Esophagus mucosa (tissue), 1 donor: ENCODE data around the gene TSPAN11. TPM values are rescaled to one million over a fixed set of nuclear protein-coding genes. Genes with fewer than 3 reads are reported as not detected.
"Not testable (repeated sequence)": the region's sequence is repeated elsewhere in the genome, so short reads cannot be mapped to it uniquely, and the experiment has no call there.

ENCODE experiments used
- ATAC-seq: fragments of 200-7000 bp; cut with Tn5 transposase; one replicate; pipeline ENCODE4 v1.9.1; 2020
- total RNA-seq: library from RNA; stranded (reverse); gene quantifications from one replicate; pipeline ENCODE4 v1.2.4, GENCODE V29; 2023
- donor health status: DM: yes; HTN: yes; CAD: no.

TSPAN11 gene
- total RNA-seq, 1 donor from 2014 or later: 0.72 TPM

DNA sequence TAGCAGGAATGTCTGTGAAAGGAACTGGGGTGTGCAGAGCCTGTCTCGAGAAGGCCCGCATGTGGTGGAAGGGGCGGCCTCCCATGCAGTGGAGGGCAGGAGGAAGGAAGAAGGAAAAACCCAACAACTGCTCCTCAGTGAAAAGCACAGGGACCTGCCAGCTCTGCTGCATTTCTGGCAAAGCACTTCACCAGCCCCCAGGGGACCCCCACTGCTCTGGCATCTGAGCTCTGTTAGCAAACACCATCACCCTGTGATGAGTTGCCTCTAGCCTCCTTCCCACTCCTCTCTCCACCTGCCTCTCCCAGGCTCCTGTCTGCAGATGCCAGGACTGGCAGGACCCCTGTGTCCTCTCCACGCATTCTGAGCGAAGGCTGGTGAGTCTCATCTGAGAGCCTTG, 78.1 kb downstream of the TSPAN11 start:
- ATAC-seq: no peak

DNA sequence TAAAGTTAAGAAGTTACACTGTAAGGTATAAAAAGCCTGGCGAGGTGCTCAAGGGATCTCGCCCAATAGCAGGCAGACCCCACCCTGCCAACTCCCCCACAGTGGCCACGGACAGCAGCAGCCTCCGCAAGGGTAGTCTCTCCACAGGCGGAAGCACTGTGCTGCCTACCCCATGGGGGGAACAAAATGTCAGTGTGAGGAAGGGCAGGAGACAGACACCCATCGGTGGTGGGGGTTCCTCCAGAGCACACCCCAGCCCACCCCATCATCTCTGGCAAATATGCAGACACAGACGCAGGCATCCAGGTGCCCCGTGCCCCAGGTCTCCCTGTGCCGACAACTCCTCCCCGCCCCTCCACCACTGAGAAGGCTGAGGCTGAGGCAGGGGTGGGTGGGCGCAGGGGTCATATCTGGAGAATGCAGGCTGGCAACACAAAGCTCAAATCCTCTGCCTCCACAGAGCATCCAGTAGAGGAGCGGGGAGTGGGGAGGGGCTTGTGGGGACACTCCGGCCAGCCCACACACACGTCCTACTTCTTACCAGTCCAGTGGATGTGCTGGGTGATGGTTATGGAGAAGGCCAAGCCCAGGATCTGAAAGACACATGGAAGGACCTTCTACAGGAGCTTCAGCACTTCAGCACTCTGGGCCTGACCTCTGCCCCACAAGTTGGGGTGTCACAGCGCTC, 78.9 kb downstream of the TSPAN11 start:
- no peak for ATAC-seq

DNA sequence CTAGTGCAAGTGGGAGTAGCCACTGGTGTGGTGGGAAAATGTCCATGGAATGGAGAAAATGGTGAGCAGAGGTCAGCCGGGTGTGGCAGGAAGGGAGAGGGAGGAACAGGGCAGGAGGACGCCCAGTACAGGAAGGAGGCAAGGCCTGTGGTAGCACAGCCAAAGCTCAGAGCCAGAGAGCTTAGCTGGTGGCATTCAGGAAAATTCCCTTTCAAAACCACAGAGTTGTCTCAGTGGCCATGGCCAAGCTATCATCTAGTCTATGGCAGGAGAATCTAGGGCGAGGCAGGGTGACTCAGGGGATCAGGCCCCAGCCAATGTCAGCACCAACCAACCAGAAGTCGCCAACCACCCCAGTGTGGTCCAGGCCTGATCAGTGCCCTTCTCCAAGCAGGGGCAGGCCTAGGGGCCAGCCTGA, 79.4 kb downstream of the TSPAN11 start:
- peak; percentile 60 for ATAC-seq

DNA sequence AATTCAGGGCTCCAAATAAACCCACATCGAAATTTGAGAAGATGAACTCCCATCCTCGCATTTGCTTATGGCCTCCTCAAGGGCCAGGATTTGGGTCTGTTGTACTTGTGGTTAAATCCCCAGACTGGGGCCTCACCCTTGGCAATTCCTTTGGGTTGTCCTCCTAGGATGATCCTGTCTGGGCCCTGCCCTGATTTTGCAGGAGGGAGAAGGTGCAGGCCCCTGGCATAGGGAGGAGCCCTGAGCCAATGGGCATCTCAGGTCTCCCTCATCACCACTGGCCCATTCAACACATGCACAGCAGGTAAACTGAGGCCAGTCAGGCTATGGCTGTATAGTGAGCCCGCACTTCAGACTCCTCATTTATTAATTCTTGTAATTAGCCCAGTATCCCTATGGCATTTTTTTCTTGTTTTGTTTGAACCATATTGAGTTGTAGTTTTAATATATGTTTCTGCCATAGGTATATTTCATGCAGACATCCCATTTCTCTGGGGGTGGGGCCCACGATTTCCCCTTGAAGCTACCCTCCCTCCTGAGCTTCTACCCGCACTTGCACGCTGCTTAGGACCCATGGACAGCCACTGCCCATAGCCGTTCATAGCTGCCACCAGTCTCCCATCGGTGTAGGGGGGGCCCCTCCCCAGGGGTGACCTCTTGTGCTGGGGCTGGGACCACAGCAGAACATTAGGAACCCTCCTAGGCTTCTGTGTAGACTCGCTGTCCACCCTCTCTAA, 80.0 kb downstream of the TSPAN11 start:
- no peak for ATAC-seq

DNA sequence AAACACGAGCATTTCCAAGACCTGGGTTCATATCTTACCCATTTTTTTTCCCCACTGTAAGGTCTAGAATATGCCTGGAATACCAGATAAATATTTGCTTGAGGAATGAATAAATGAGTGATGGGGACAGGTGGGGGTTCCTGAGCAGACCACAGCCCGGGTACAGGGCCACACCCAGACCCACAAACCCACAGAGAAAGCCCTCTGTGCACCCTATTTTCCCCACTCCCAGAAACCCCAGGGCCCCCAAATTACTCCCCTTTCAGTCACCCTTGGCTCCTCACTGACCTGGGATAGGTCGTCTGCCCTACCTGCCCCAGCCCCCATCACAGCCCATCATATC, 80.6 kb downstream of the TSPAN11 start:
- no peak for ATAC-seq

DNA sequence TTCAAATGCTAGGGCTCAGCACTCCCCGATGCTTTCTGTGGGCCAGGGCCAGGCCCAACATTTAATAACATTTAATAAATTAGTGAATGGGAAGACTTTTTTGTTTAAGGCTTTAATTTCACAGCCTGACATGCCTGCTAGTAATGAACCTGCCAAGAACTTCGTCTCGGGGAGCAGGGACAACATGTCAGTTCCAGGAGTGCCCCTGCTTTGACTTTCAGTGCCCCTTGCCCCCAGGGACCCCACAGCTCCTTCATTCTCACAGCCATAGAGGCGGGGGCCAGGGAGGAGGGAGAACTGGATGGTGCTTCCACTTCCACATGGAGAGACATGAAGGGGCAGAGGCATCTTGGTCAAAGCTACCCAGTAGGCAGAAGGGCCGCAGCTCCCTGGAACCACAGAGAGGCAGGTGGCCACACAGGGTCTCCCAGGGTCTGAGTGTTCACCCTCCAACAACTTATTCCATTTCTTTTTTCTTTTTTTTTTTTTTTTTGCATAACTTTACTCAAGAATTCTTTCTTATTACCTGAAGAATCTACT, 81.2 kb downstream of the TSPAN11 start:
- no peak for ATAC-seq

DNA sequence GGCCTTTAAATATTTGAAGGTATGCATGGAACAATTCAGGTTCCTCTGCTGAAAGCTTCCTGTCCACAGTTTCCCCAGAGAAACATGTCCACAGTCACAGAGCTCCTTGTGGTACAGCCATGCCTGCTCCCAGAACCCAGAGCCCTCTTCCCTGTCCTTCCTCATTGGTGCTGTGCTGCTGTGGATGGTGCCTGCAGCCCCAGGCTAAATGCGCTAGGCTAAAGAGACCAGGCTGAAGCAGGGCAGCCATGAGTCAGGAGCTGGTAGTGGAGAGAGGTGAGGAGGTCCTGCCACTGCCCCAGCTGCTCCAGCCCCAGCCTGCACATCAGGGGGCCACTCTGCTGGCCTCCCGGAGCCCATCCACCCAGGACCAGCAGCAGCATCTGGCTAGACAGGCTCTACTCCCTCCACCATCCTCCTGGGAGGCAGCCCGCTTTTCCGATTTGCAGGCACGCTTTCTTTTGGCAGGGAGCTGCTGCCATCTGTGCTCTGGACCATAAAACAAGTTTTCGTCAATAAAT, 81.8 kb downstream of the TSPAN11 start:
- no peak for ATAC-seq

DNA sequence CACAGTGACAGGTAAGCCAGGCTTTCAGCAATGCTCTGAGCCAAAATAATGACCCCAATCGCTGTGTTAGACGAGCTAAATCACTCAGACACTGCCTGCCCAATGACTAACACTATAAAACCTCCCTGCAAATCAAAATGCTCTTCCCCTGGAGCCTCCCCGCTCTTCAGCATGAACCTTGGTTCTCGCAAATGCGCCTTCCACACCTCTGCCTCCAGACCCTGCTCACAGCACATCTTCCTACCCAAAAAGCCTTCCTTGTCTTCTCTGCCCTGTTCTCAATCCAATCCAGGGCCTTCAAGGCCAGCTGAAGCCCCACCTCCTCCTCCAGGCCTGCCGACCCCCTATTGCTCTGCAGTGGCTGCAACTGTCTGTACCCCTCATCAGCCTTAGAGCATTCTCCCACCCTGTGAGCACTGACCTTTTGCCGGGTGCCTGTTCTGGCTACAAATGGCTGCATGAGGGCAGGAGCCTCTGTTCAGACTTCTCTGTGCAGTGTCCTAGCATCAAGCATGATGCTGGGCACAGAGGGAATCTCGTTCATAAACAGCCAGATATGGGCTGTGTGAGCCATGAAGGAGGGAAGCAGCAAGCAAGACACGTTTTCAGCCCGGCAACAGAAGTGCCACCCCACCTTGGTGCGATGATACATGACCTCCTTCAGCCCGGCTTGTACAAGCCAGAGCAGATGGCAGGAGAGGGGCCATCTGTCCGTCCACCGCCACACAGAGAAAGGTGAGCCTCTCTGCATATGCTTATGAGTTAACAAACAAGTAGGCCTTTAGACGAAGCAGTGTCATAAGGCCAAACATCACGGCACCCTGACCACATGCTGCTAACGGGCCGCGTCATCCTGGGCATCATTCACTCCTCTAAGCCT, 82.7 kb downstream of the TSPAN11 start:
- ATAC-seq: no peak

DNA sequence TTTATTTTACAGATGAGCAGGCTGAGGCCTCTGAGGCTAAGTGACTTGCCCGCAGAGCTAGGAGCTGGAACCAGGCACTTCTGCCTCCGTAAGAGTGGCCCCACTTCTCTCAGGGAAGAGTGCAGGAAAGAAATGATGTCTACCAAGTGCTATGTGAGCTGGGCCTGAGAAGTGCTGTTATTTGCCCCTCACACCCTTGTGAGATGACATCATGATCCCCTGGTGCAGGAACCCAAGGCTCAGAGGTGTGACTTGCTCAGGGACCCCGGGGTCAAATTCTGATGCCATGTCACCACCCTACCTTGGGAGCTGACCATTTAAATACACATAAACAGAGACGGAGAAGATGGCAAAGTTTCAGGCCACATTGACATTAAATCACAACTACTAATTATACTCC, 83.4 kb downstream of the TSPAN11 start:
- ATAC-seq: no peak

DNA sequence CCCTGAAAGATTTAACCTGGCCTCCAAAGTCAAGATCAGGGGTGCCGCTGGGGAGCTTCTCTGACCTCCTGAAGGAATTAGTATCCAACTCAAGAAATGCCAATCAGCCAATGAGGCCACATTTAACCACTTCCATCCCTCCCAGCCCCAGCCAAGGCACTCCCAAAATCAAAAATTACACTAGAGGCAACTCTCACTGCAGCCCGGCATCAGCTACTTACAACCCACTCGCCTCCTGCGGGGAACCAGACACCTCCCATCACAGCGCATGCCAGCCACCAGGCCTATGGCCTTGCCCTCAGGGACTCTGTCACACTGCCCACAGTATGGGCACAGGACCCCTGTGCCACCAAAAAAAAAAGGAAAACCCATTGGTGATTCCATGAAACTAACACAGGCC, 84.8 kb downstream of the TSPAN11 start:
- no peak for ATAC-seq

DNA sequence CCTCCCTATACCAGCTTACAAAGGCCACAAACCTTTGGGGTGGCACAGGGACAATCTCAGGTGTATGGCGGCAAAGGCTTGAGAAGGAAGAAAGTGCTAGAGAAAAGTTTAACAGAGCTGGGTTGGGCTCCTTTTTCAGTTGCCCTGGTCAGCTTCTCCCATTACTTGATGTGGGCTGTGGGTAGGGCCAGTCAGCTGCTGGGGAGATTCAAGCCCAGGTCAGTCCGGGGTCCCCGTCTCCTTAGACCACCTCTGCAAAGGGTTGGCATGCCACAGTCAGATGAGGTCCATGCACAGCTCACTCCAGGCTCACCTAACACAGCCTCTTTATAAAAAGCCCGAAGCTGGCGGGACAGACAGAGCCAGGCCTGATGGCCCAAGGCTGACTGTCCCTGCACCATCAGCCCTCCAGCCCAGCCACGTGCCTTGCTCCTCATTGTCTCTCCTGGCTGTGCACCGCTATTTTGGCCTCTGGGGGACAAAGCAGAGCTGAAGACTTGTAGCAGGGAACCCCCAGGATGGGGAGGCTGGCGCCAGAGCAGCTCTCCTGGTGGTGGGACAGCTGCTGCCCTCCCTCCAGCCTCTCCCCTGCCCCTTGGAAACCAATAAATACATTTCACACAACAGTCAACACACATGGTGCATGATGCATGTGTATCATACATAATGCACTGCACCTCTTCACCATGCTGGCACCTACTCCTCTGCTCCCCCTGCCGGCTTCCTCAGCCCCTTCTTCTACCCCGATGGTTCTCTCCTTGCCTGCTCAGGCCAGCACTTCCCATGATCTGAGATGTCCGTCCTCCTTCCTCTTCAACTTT, 85.4 kb downstream of the TSPAN11 start:
- ATAC-seq: no peak

DNA sequence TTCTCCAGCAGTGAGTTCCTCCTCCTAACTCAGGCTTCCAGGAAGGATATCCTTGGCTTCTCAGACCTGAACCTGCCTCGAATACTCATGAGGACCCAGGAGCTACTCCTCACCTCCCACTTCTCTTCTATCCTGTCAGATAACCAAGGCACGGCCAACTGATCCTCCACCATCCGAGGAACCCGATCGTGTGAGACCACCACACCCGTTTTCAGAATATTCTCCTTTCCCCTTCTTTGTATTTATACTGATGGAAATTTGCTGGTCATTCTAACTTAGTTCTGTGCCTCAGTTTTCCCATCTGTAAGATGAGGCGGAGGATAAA, 86.0 kb downstream of the TSPAN11 start:
- ATAC-seq: not testable (repeated sequence)

DNA sequence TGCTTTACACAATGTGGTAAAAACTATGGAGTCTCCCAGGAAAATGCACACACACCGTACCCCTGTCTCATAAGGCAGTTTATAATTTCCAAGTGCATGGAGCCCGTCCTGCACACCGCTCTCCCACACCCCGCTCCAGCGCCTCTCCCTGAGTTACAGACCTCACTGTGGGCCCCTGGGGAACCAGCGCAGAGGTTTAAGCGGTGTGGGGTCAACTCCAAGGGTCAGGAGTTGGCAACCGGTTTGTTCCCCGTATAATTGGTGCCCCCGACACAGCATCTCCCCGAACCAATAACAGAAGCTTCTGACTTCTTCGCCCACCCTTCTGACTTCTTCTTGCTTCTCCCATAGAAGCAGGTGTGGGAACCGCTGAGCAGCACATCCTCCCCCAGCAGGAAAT, 88.7 kb downstream of the TSPAN11 start:
- ATAC-seq: no peak

DNA sequence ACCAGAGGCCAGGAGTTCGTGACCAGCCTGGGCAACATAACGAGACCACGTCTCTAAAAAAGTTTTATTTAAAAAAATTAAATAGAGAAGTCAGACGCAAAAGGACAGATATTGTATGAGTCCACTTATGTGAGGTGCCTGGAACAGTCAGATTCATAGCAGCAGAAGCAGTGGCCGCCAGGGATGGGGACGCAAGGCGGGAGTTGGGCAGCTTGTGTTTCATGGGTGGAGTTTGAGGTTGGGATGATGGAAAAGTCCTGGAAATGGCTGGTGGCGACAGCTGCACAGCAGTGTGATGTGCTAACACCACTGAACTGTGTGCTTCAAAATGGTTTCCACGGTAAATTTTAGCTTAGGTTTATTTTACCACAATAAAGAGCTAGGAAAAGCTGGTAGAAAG, 89.5 kb downstream of the TSPAN11 start:
- no peak for ATAC-seq

DNA sequence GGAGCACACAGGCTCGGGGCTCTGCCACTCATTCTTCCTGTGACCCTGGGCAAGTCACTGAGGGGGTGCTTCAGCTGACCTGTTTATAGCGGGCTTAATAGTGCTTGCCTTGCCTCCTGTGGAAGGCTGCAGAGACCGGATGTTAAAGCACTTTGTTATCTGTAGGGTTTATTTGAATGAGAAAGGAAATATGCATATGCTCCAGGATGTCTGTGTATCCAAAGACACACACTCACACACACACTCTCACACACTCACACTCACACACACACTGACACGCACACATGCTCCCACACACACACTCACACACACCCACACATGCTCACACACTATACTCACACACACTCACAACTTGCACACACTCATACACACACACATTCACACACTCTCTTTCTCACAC, 91.0 kb downstream of the TSPAN11 start:
- no peak for ATAC-seq

DNA sequence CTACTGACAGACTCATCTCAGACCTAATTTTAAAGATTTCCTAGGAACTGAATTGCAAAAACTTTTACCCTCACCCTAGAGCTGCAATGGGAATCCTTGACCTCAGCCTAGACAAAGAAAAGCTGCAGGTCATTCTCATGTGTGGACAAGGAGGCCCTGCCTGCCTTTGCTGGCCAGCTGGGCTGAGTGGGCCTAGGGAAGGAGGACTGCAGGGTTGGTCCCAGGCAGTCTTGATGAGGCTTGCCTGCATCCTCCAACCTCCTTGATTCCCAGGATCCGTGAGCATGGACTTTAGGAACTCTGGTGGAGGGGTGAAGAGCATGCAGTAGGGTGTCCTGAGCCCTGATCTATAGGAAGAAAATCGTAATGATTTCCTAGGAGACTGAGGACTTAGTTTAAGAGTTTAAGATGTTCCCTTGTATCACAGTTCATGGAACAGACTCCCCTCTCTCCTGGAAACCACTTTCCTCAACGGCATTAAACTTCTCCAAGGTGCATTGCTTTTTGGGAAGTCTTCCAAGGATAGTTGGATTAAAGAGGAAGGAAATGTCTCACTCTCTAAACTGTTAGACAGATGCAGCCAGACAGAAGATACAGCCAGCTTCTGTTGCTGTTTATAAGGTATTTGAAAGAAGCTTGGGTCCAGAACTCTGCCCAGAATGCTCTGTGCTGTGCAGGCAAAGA, 91.7 kb downstream of the TSPAN11 start:
- ATAC-seq: no peak

DNA sequence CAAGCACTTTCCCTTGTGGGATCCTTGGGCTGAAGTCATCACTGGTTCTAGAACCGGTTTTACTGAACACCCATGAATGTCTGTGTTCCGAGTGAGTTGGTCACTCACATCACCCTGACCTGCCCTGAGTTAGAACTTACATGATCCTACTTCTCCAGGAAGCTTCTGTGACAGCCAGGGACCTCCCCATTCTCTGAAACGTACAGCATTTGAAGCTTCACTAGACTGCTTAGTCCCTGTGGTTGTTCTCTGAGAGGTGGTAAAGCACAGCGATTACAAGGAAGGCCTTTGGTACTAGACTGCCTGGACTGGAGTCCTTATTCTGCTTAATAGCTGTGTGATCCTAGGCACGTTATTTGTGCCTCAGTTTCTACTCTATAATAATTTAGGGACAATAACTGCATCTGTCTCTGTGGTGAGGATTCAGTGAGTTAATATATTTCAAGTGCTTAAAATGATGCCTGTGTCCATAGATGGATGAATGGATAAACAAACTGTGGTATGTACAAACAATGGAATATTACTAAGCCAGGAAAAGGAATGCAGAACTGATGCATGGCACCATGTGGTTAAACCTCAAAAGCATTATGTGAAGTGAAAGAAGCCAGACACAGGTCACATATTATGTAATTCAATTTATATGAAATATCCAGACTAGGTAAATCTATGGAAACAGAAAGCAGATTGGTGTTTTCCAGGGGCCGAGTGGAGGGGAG, 92.4 kb downstream of the TSPAN11 start:
- no peak for ATAC-seq

DNA sequence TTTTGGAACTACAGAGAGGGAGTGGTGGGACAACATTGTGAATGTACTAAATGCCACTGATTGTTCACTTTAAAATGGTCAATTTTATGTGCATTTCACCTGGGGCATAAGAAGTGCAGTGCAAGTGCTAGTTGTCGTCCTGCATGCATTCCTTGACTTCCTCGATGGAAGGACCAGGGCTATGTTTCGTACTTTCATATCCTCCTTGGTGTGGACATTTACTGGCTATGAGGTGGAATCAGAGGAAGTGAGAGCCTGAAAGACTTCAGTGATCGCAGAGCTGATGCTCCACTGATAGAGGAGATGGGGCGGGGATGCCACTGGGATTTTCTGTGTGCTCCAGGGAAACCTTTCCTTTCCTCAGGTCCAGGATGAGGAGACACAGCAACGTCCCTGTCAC, 93.0 kb downstream of the TSPAN11 start:
- no peak for ATAC-seq

DNA sequence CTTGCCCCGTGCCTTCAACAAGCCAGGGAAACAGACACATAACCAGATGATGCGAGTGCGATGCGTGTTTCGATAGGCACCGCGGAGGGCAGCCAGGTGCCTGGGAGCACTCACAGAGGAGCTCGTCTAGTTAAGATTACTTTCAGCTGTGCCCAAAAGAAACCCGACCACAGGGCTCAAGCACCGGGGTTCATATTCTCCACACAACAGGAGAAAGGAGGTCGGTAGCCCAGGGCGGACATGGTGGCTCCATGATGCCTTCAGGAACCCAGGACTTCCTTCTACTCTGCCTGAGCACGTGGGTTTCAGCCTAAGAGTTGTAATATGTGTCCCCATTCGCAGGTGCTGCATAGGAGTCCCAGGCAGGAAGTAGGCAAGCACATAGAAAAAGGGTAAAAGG, 93.4 kb downstream of the TSPAN11 start:
- no peak for ATAC-seq

DNA sequence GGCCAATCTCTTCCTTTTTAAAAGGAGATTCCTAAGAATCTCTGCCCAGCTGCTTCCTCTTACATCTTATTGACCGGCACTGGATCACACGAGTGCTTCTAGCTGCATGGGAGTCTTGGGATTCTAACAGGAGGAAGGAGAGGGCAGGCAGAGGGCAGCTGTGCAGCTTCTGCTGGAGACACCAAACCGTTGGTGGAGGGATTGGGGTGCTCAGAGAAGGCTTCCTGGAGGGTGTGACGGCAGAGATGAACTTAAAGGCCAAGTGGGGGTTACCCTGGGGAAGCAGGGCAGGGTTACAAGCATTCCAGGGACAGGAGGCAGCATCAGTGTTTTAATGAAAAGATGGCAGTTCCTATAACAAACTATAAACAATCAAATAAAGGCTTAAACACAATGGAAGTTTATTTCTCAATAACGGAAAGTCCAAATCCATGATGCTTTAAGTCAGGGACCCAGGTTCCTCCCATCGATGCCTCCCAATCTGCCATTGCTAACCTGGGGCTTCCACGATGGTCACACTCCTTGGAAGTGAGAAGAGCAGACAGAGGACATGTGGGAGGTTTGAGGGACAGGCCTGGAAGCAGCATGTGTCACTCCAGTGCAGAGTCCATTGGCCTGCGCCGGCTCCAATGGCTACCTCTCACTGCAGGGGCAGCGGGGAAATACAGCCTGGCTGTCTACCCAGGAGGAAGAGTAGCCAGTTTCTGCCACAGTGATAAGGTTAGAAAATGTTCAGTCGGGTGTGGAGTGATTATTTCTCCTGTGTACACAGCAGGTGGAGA, 94.0 kb downstream of the TSPAN11 start:
- ATAC-seq: no peak
